A549 (cell line): ENCODE measurements around the gene MYOC. TPM values are rescaled to one million over a fixed set of nuclear protein-coding genes. Genes with fewer than 3 reads are reported as not detected.

Source experiments
- ATAC-seq, 2 experiments: fragments of 200-7000 bp in 1 of 2; fragments of >200 bp in 1 of 2; cut with Nextera tagmentation in 1 of 2; cut with Tn5 transposase in 1 of 2; 3 replicates each; pipeline versions ENCODE4 v1.8.0 to v1.9.1; 2018 to 2020; ENCODE audit warnings: mild to moderate bottlenecking in 1 of 2, moderate library complexity in 1 of 2
- CTCF ChIA-PET: fragments of 300-600 bp; sonication (Branson Sonifier 250); formaldehyde crosslinking; extraction: SDS; loops from one replicate; lab custom pipeline; 2021; ENCODE audit warnings: antibody characterized with exemption, inconsistent platforms; lab: Yijun Ruan, JAX
- POLR2A ChIA-PET: fragments of 350-600 bp; formaldehyde crosslinking; extraction: SDS; loops from one replicate; lab custom pipeline; 2021; ENCODE audit warnings: antibody characterized with exemption, inconsistent platforms; lab: Yijun Ruan, JAX
- DNase-seq, 2 experiments: peaks; one replicate each; pipeline versions ENCODE4 v3.0.0 to v3.0.0-alpha.2; 2011 to 2016; ENCODE audit warnings: low read depth in 1 of 2, low spot score in 1 of 2
- FAIRE-seq: peaks from 2 replicates; lab custom pipeline; 2011; peaks lifted over from hg19 to GRCh38; lab: Jason Lieb, UNC
- H3K27ac ChIP-seq, 2 experiments: fragments of >200 bp; sonication (Bioruptor Twin); formaldehyde crosslinking; 3 replicates each; pipeline ENCODE4 v1.5.1; 2016 to 2017
- H3K4me1 ChIP-seq: fragments of >200 bp; sonication (Bioruptor Twin); formaldehyde crosslinking; 3 replicates; pipeline ENCODE4 v1.6.1; 2016
- H3K4me2 ChIP-seq: fragments of >200 bp; sonication (Bioruptor Twin); formaldehyde crosslinking; 3 replicates; pipeline ENCODE4 v1.6.1; 2016
- H3K4me3 ChIP-seq: fragments of >200 bp; sonication (Bioruptor Twin); formaldehyde crosslinking; 3 replicates; pipeline ENCODE4 v1.5.1; 2016
- H3K9me3 ChIP-seq: fragments of >200 bp; sonication (Bioruptor Twin); formaldehyde crosslinking; 3 replicates; pipeline ENCODE4 v1.6.1; 2016
- ATOH8 ChIP-seq: fragments of 250-450 bp; sonication (Bioruptor Pico); IDR thresholded peaks from 2 replicates; pipeline ENCODE4 v1.5.0; 2020; ENCODE audit warnings: low read depth, mild to moderate bottlenecking, moderate library complexity
- CHD2 ChIP-seq: fragments of 150-350 bp; IDR thresholded peaks from 2 replicates; pipeline ENCODE4 v1.6.1; 2014; ENCODE audit warnings: low read length; ENCODE audit not compliant: partially characterized antibody
- E2F6 ChIP-seq: IDR thresholded peaks from 2 replicates; pipeline ENCODE4 v1.6.1; 2012; ENCODE audit warnings: low read depth, borderline replicate concordance
- EHF ChIP-seq: fragments of 250-450 bp; sonication (Bioruptor Pico); IDR thresholded peaks from 2 replicates; pipeline ENCODE4 v1.5.0; 2020; ENCODE audit warnings: mild to moderate bottlenecking
- FOSB ChIP-seq: fragments of 250-450 bp; sonication (Bioruptor Pico); IDR thresholded peaks from 2 replicates; pipeline ENCODE4 v1.5.0; 2020; ENCODE audit warnings: mild to moderate bottlenecking, moderate library complexity
- HDAC2 ChIP-seq: fragments of 200-600 bp; sonication (generic); IDR thresholded peaks from 2 replicates; pipeline ENCODE4 v1.6.1; 2016
- HEYL ChIP-seq: fragments of 250-450 bp; sonication (Bioruptor Pico); IDR thresholded peaks from 2 replicates; pipeline ENCODE4 v1.8.0; 2021; ENCODE audit warnings: mild to moderate bottlenecking, moderate library complexity
- HOXA7 ChIP-seq: fragments of 250-450 bp; sonication (Bioruptor Pico); IDR thresholded peaks from 2 replicates; pipeline ENCODE4 v1.5.0; 2020; ENCODE audit warnings: mild to moderate bottlenecking, moderate library complexity
- JUNB ChIP-seq: fragments of >200 bp; sonication (Bioruptor Twin); formaldehyde crosslinking; IDR thresholded peaks from 2 replicates; pipeline ENCODE4 v1.6.1; 2016
- NFE2L2 ChIP-seq: fragments of 150-350 bp; conservative IDR thresholded peaks from 2 replicates; pipeline ENCODE4 v1.6.1; 2014; ENCODE audit warnings: low read length
- POLR2A ChIP-seq: IDR thresholded peaks from 2 replicates; pipeline ENCODE4 v1.6.1; 2012; ENCODE audit warnings: mild to moderate bottlenecking, low read length
- RAD21 ChIP-seq, 2 experiments: fragments of >200 bp in 1 of 2; sonication (Bioruptor Twin) in 1 of 2; formaldehyde crosslinking in 1 of 2; IDR thresholded peaks in 1 of 2; conservative IDR thresholded peaks in 1 of 2; 2 replicates in 1 of 2; 3 replicates in 1 of 2; pipeline ENCODE4 v1.6.1; 2012 to 2018; ENCODE audit warnings: inconsistent platforms in 1 of 2
- REST ChIP-seq: fragments of 200-600 bp; sonication (generic); IDR thresholded peaks from 2 replicates; pipeline ENCODE4 v1.6.1; 2016; ENCODE audit warnings: antibody characterized with exemption, mild to moderate bottlenecking, moderate library complexity
- RNF2 ChIP-seq: fragments of 200-600 bp; sonication (generic); IDR thresholded peaks from 2 replicates; pipeline ENCODE4 v1.6.1; 2016; ENCODE audit warnings: low read depth, mild to moderate bottlenecking, antibody characterized with exemption, moderate library complexity, borderline replicate concordance
- SMC3 ChIP-seq: fragments of >200 bp; sonication (Bioruptor Twin); formaldehyde crosslinking; IDR thresholded peaks from 3 replicates; pipeline ENCODE4 v1.6.1; 2018; ENCODE audit warnings: inconsistent platforms
- SREBF2 ChIP-seq: fragments of 450-650 bp; IDR thresholded peaks from 2 replicates; pipeline ENCODE4 v1.6.1; 2014; ENCODE audit warnings: mild to moderate bottlenecking, moderate library complexity
- TP53 ChIP-seq: fragments of 250-450 bp; sonication (Bioruptor Pico); IDR thresholded peaks from 2 replicates; pipeline ENCODE4 v1.5.0; 2021; ENCODE audit warnings: mild to moderate bottlenecking, moderate library complexity
- WGBS: methylation state at CpG from one replicate; pipeline ENCODE4 v1.1.6; 2017; ENCODE audit errors: missing lambda C conversion rate; 5-methylcytosine and 5-hydroxymethylcytosine counted together
- polyA plus RNA-seq, 4 experiments: library from polyadenylated mRNA; depleted of rRNA in 3 of 4; stranded (reverse); fragments of >200 nt; fragmentation: RNase III in 1 of 4; extraction: RNeasy Plus Mini Kit Qiagen cat#74134 plus additional on column Dnase treatment in 1 of 4; gene quantifications; 2 replicates in 3 of 4; 3 replicates in 1 of 4; pipeline ENCODE4 v1.2.3, GENCODE V29; 2011 to 2017

Gene MYOC
- polyA plus RNA-seq, 2 of the 4 experiments (the other 2 are of a cell fraction), result not detected

- TF ChIP-seq ATOH8 (CRISPR knock-in tag) (no peak), NFE2L2 (no peak), POLR2A (no peak), REST (no peak)
Observed at GRCh38 chr1:171640225-171640624, 12.3 kb downstream of the MYOC start (continued).

GRCh38 chr1:171637928-171638576 is 14.4 kb downstream of the MYOC start:
- TF ChIP-seq HEYL (CRISPR knock-in tag), result no peak
- Histone ChIP-seq H3K4me2 (no peak overlapping the region), H3K9me3 (no peaks in the 10 kb centered on the region), H3K4me1 (no peaks in the 10 kb centered on the region), H3K27ac (no peak overlapping the region), H3K4me3 (no peak overlapping the region)
- CTCF ChIA-PET, result interaction anchor here (0.7 kb wide), 1 partner anchor 109 kb away, joined by 3 read pairs; no protein-coding TSS in a partner anchor
- no peak for FAIRE-seq
- DNase-seq, result no peak
- ATAC-seq, result peak; percentile 25 to 48; a peak in 2 of 6 replicates
- WGBS, result 22% methylated on average over 4 of the region's 4 CpGs
- POLR2A ChIA-PET, result no interaction called here

- TF ChIP-seq REST (peak; percentile 72), SREBF2 (no peak)
- TF ChIP-seq, all 56 proteins: peak for 1
- H3K9me3 ChIP-seq, result no peaks in the 10 kb centered on the region
- no peak overlapping the region for H3K4me3 ChIP-seq
- FAIRE-seq, result no peak
- ATAC-seq, result no peak
- no peaks in the 10 kb centered on the region for H3K4me1 ChIP-seq
- POLR2A ChIA-PET, result no interaction called here
- DNase-seq, result no peak
- WGBS, result 50% methylated on average over 11 of the region's 11 CpGs
- no peak overlapping the region for H3K4me2 ChIP-seq
- no peak overlapping the region for H3K27ac ChIP-seq
- CTCF ChIA-PET, result interaction anchor here (1.1 to 4.3 kb wide), 2 partner anchors 9 to 80 kb away, joined by 4 to 24 read pairs; no protein-coding TSS in a partner anchor
Observed at GRCh38 chr1:171636141-171636540, 16.3 kb downstream of the MYOC start.

GRCh38 chr1:171635661-171636060 is 16.8 kb downstream of the MYOC start:
- ChIA-PET POLR2A (no interaction called here), CTCF (interaction anchor here (1.1 to 4.3 kb wide), 2 partner anchors 10 to 81 kb away, joined by 4 to 24 read pairs; no protein-coding TSS in a partner anchor)
- WGBS, result 35% methylated on average over 2 of the region's 2 CpGs
- no peak overlapping the region for H3K4me2 ChIP-seq
- H3K4me1 ChIP-seq, result no peaks in the 10 kb centered on the region
- FAIRE-seq, result no peak
- no peak; a peak in 1 of 6 replicates for ATAC-seq
- TF ChIP-seq REST, result no peak
- no peak for TF ChIP-seq E2F6
- TF ChIP-seq FOSB (CRISPR knock-in tag), result no peak
- TF ChIP-seq HOXA7 (CRISPR knock-in tag), result no peak
- no peak for TF ChIP-seq SMC3
- TF ChIP-seq TP53 (CRISPR knock-in tag), result no peak
- no peak for TF ChIP-seq HDAC2
- TF ChIP-seq RNF2, result no peak
- TF ChIP-seq RAD21 (conservative IDR thresholded peaks at IDR 0.05 in 1 of 2, IDR thresholded peaks at IDR 0.05 in 1 of 2), result no peak
- no peak for TF ChIP-seq CHD2
- no peak for TF ChIP-seq EHF
- no peak for TF ChIP-seq JUNB
- H3K4me3 ChIP-seq, result no peak overlapping the region
- no peak for DNase-seq
- no peaks in the 10 kb centered on the region for H3K9me3 ChIP-seq
- H3K27ac ChIP-seq, result no peak overlapping the region
